ENCODE measurements around the gene OR6K2. TPM values are rescaled to one million over a fixed set of nuclear protein-coding genes. Genes with fewer than 3 reads are reported as not detected.

OR6K2 gene
- total and polyA plus RNA-seq, 2 donors from 2014 or later = not detected

DNA sequence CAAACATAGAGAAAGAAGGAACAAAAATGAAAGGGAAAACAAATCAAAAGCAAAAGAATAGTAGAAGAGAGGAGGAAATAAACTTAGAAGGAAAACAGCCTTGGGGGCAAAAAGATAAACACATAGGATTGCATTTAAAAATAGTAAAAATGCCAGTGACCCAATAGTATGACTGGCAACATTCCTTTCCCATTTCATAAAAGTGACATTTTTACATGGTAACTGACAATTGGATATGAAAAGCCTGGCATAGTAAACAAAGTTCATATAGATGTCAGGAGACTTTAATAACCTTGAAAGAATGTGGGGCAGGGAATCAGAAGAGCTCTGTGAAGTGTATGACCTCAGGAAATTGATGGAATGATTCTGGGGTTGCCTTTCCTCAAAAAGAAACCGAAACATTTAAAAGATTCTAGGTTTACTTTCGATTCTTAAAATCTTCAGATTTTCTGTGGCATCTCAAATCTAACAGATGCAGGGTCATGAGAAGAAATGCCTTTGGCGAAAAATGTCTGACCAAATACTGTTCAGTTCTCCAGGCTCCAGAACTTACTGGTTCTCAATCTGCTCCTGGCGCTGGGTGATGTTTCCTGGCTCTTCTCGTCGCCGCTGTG lies 47.6 kb downstream of the OR6K2 start:
- H3K27me3 ChIP-seq (ENCODE audit: control insufficient read depth, insufficient read depth, low read length) = no peaks in the 10 kb centered on the region
- TF ChIP-seq, protein P1, sequence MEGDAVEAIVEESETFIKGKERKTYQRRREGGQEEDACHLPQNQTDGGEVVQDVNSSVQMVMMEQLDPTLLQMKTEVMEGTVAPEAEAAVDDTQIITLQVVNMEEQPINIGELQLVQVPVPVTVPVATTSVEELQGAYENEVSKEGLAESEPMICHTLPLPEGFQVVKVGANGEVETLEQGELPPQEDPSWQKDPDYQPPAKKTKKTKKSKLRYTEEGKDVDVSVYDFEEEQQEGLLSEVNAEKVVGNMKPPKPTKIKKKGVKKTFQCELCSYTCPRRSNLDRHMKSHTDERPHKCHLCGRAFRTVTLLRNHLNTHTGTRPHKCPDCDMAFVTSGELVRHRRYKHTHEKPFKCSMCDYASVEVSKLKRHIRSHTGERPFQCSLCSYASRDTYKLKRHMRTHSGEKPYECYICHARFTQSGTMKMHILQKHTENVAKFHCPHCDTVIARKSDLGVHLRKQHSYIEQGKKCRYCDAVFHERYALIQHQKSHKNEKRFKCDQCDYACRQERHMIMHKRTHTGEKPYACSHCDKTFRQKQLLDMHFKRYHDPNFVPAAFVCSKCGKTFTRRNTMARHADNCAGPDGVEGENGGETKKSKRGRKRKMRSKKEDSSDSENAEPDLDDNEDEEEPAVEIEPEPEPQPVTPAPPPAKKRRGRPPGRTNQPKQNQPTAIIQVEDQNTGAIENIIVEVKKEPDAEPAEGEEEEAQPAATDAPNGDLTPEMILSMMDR (IDR thresholded peaks at IDR 0.05; ENCODE audit: borderline replicate concordance, extremely low read depth, insufficient read depth) = no peak
- intact Hi-C loops (cut with DNase I) = no loop called here
- FAIRE-seq (no peak), DNase-seq (no peak)
- H3K27ac ChIP-seq (ENCODE audit: low read depth in 2 of 2, low read length in 2 of 2) = no peak overlapping the region
- no peaks in the 10 kb centered on the region for H3K9me3 ChIP-seq (ENCODE audit: control insufficient read depth in 2 of 3, insufficient read depth in 1 of 3, low read length in 3 of 3)
- H3K4me3 ChIP-seq (ENCODE audit: low read length in 3 of 3) = no peak overlapping the region
- H3K9ac ChIP-seq (ENCODE audit: low read length in 3 of 3) = no peak overlapping the region
- H3K36me3 ChIP-seq (ENCODE audit: control insufficient read depth in 2 of 3, insufficient read depth in 3 of 3, low read length in 3 of 3) = no peaks in the 10 kb centered on the region
- no peaks in the 10 kb centered on the region for H3K4me1 ChIP-seq (ENCODE audit: control insufficient read depth in 2 of 3, insufficient read depth in 2 of 3, low read depth in 1 of 3, low read length in 3 of 3)

Other genes starting within 250 kb of the OR6K2 start
- not detected for gene OR10K1, start 238.8 kb downstream of the OR6K2 start, total RNA-seq
- not detected for gene OR10K1, start 238.8 kb downstream of the OR6K2 start, polyA plus RNA-seq (ENCODE audit: insufficient read depth, low read depth, low replicate concordance)
- gene OR10R2, start 228.4 kb downstream of the OR6K2 start, total RNA-seq = not detected
- not detected for gene OR10R2, start 228.4 kb downstream of the OR6K2 start, polyA plus RNA-seq (ENCODE audit: insufficient read depth, low read depth, low replicate concordance)
- not detected for gene OR6Y1, start 146.2 kb downstream of the OR6K2 start, total RNA-seq
- gene OR6Y1, start 146.2 kb downstream of the OR6K2 start, polyA plus RNA-seq (ENCODE audit: insufficient read depth, low read depth, low replicate concordance) = not detected
- gene OR6P1, start 130.1 kb downstream of the OR6K2 start, total RNA-seq = not detected
- not detected for gene OR6P1, start 130.1 kb downstream of the OR6K2 start, polyA plus RNA-seq (ENCODE audit: insufficient read depth, low read depth, low replicate concordance)
- not detected for gene OR10X1, start 120.8 kb downstream of the OR6K2 start, total RNA-seq
- not detected for gene OR10X1, start 120.8 kb downstream of the OR6K2 start, polyA plus RNA-seq (ENCODE audit: insufficient read depth, low read depth, low replicate concordance)
- gene OR10Z1, start 95.4 kb downstream of the OR6K2 start, total RNA-seq = not detected
- not detected for gene OR10Z1, start 95.4 kb downstream of the OR6K2 start, polyA plus RNA-seq (ENCODE audit: insufficient read depth, low read depth, low replicate concordance)
- gene SPTA1, start 13.9 kb downstream of the OR6K2 start, total RNA-seq = 0.28 TPM
- not detected for gene SPTA1, start 13.9 kb downstream of the OR6K2 start, polyA plus RNA-seq (ENCODE audit: insufficient read depth, low read depth, low replicate concordance)
- gene OR6K3, start 20.1 kb upstream of the OR6K2 start, total RNA-seq = not detected
- not detected for gene OR6K3, start 20.1 kb upstream of the OR6K2 start, polyA plus RNA-seq (ENCODE audit: insufficient read depth, low read depth, low replicate concordance)
- not detected for gene OR6K6, start 54.1 kb upstream of the OR6K2 start, total RNA-seq
- not detected for gene OR6K6, start 54.1 kb upstream of the OR6K2 start, polyA plus RNA-seq (ENCODE audit: insufficient read depth, low read depth, low replicate concordance)
- gene OR6N1, start 71.5 kb upstream of the OR6K2 start, total RNA-seq = not detected
- not detected for gene OR6N1, start 71.5 kb upstream of the OR6K2 start, polyA plus RNA-seq (ENCODE audit: insufficient read depth, low read depth, low replicate concordance)
- gene OR6N2, start 80.6 kb upstream of the OR6K2 start, total RNA-seq = not detected
- not detected for gene OR6N2, start 80.6 kb upstream of the OR6K2 start, polyA plus RNA-seq (ENCODE audit: insufficient read depth, low read depth, low replicate concordance)
- 8.3 TPM for gene MNDA, start 130.7 kb upstream of the OR6K2 start, total RNA-seq
- gene MNDA, start 130.7 kb upstream of the OR6K2 start, polyA plus RNA-seq (ENCODE audit: insufficient read depth, low read depth, low replicate concordance) = 2.6 TPM
- gene PYHIN1, start 230.9 kb upstream of the OR6K2 start, total RNA-seq = 3.9 TPM
- 0.30 TPM for gene PYHIN1, start 230.9 kb upstream of the OR6K2 start, polyA plus RNA-seq (ENCODE audit: insufficient read depth, low read depth, low replicate concordance)